Type B pancreatic cell (in vitro differentiated cells): Measurements from ENCODE around the gene NIPBL. TPM values are rescaled to one million over a fixed set of nuclear protein-coding genes. Genes with fewer than 3 reads are reported as not detected.

Source experiments
- DNase-seq: peaks from one replicate; pipeline ENCODE4 v3.0.0; 2021; ENCODE audit warnings: mixed read lengths; ENCODE audit not compliant: unreplicated experiment; ENCODE audit errors: extremely low spot score
- H3K27ac Mint-ChIP-seq: 2 replicates; pipeline ENCODE4 v1.8.0; 2021; ENCODE audit warnings: mild to moderate bottlenecking, mixed read lengths
- H3K27me3 Mint-ChIP-seq: 2 replicates; pipeline ENCODE4 v1.8.0; 2021; ENCODE audit warnings: mixed read lengths
- H3K36me3 Mint-ChIP-seq: 2 replicates; pipeline ENCODE4 v1.8.0; 2021; ENCODE audit warnings: mixed read lengths
- H3K4me1 Mint-ChIP-seq: one replicate; pipeline ENCODE4 v1.8.0; 2021; ENCODE audit warnings: mixed read lengths; ENCODE audit not compliant: unreplicated experiment
- H3K4me3 Mint-ChIP-seq: 2 replicates; pipeline ENCODE4 v1.8.0; 2021; ENCODE audit warnings: mild to moderate bottlenecking, mixed read lengths
- H3K9me3 Mint-ChIP-seq: 2 replicates; pipeline ENCODE4 v1.8.0; 2021; ENCODE audit warnings: mixed read lengths
- CTCF ChIP-seq: fragments of 200-600 bp; sonication (generic); conservative IDR thresholded peaks from 2 replicates; pipeline ENCODE4 v1.5.0; 2021; ENCODE audit warnings: antibody characterized with exemption, mild to moderate bottlenecking
- total RNA-seq: library from RNA; stranded (reverse); gene quantifications from 2 replicates; pipeline ENCODE4 v1.2.1, GENCODE V29; 2021; ENCODE audit warnings: low replicate concordance

NIPBL gene
- total RNA-seq, 1 donor from 2014 or later: 65.7 TPM

GRCh38 chr5:37044120-37044519 lies 167.6 kb downstream of the NIPBL start:
- DNase-seq: no peak
- H3K4me1 Mint-ChIP-seq: no peaks in the 10 kb centered on the region
- no peak overlapping the region for H3K27ac Mint-ChIP-seq
- no peak for TF ChIP-seq CTCF
- no peaks in the 10 kb centered on the region for H3K9me3 Mint-ChIP-seq
- H3K36me3 Mint-ChIP-seq: peaks cover 12% of the 10 kb centered on the region
- H3K4me3 Mint-ChIP-seq: no peak overlapping the region
- no peaks in the 10 kb centered on the region for H3K27me3 Mint-ChIP-seq

DNA sequence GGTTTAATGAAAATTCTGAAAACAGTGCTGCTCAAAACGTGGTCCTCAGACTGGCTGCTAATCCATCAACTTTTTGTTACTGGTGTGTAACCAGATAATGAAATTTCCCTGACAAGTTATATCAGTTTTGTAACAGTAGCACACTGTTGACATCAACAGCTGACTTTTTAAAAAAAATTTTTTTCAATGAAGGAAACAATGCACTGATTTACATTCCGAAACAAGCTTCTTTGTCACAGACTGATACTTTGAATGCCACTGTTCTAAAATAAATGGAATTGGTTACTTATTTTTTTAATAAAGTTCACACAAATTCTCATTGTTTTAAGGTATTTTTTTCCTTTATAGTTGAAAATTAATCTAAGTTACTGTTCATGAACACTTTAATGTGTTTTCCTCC lies 169.1 kb downstream of the NIPBL start:
- TF ChIP-seq CTCF: no peak
- H3K4me1 Mint-ChIP-seq: no peaks in the 10 kb centered on the region
- H3K4me3 Mint-ChIP-seq: no peak overlapping the region

DNA sequence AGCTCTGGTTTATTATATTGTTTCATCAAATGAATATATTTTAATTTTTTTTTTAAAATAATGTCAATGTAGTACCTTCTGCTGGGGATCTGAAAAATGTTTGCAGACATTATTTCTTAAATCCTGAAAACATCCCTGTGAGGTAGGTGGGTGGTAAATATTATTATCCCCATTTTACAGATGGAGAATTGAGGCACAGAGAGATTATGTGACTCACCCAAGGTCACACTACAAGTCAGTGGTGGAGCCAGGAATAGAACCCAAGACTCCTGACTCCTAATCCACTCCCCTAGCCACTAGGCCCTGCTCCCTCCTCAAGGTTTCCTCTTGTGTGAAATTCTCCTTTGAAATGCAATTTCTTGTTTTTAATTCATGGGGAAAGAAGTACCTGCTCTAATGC lies 171.4 kb downstream of the NIPBL start:
- Mint-ChIP-seq H3K4me3 (no peak overlapping the region), H3K36me3 (peaks cover 26% of the 10 kb centered on the region), H3K4me1 (no peaks in the 10 kb centered on the region), H3K27me3 (no peaks in the 10 kb centered on the region), H3K9me3 (no peaks in the 10 kb centered on the region), H3K27ac (no peak overlapping the region)
- no peak for DNase-seq
- TF ChIP-seq CTCF: no peak

More for the DNA sequence above, 169.1 kb downstream of the NIPBL start:
- Mint-ChIP-seq H3K36me3 (peaks cover 20% of the 10 kb centered on the region), H3K27me3 (no peaks in the 10 kb centered on the region), H3K9me3 (no peaks in the 10 kb centered on the region), H3K27ac (no peak overlapping the region)
- DNase-seq: no peak

DNA sequence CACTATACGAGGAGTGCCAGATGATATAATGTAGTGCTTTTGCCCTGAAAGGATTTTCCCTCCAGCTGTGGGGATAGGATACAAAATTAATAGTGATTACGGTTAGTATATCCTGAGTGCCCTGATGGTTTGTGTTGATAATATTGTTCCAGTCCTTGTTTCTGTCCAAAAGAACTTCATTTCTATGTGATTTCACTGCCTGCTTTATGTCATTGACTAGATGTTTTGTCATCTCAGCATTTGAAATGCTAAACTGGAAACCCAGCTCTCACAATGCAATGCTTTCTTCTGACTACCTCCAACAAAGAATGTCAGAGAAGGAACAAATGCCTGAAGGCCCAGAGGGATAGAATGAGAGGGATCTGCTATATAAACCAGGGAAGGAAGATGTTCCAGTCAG lies 177.8 kb downstream of the NIPBL start:
- DNase-seq: no peak
- H3K4me3 Mint-ChIP-seq: no peak overlapping the region
- no peak for TF ChIP-seq CTCF
- H3K36me3 Mint-ChIP-seq: peaks cover 45% of the 10 kb centered on the region
- no peaks in the 10 kb centered on the region for H3K4me1 Mint-ChIP-seq
- no peaks in the 10 kb centered on the region for H3K9me3 Mint-ChIP-seq
- H3K27me3 Mint-ChIP-seq: no peaks in the 10 kb centered on the region
- H3K27ac Mint-ChIP-seq: no peak overlapping the region

DNA sequence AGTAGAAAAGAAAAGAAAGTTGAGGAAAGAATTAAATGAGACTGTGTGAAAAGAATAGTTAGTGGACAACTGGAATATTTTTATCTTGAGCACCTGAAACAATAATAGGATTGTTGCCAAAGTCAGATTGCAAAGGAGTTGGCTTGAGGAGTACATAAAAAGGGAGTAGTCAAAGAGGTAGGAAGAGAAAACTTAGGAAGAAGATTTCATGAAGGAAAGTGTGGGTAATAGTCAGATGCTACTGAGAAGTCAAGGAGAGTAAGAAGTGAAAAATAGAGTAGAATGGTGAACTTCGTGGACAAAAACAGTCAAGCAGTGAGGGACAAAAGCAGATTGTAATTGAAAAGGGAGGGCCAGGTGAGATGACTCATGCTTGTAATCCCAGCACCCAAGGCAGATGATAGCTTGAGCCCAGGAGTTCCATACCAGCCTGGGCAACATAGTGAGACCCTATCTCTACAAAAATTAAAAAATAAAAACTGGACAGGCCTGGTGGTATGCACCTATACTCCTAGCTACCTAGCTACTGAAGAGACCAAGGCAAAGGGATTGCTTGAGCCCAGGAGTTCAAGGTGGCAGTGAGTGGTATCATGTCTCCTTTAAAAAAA lies 178.9 kb downstream of the NIPBL start:
- Mint-ChIP-seq H3K27ac (no peak overlapping the region), H3K36me3 (peaks cover 41% of the 10 kb centered on the region)

More for the DNA sequence above, 178.9 kb downstream of the NIPBL start:
- no peak overlapping the region for H3K4me3 Mint-ChIP-seq
- no peak for TF ChIP-seq CTCF
- no peaks in the 10 kb centered on the region for H3K4me1 Mint-ChIP-seq
- no peak for DNase-seq
- no peaks in the 10 kb centered on the region for H3K27me3 Mint-ChIP-seq
- H3K9me3 Mint-ChIP-seq: no peaks in the 10 kb centered on the region
